Heart right ventricle (tissue), 16 donors: Measurements from ENCODE around the gene PRKCE. TPM values are rescaled to one million over a fixed set of nuclear protein-coding genes. Genes with fewer than 3 reads are reported as not detected.

ENCODE experiments used
- ATAC-seq, 8 donors: fragments of 200-7000 bp; cut with Tn5 transposase; one replicate each; pipeline ENCODE4 v1.9.1; 2020; ENCODE audit warnings: mild to moderate bottlenecking in 8 of 8, moderate library complexity in 8 of 8, moderate number of reproducible peaks in 1 of 8
- DNase-seq, 2 donors: peaks; one replicate each; pipeline ENCODE4 v3.0.0-alpha.2; 2020
- H3K27ac ChIP-seq, 10 donors: fragments of 200-600 bp; sonication (generic) in 2 of 10; one replicate each; pipeline versions ENCODE4 v1.5.0 to v1.8.0; 2020 to 2022; ENCODE audit warnings: mild to moderate bottlenecking in 3 of 10
- H3K27me3 ChIP-seq, 7 donors: fragments of 200-600 bp; one replicate each; pipeline ENCODE4 v1.8.0; 2021 to 2022; ENCODE audit warnings: mild to moderate bottlenecking in 2 of 7
- H3K36me3 ChIP-seq, 9 donors: fragments of 200-600 bp; sonication (generic) in 1 of 9; one replicate each; pipeline versions ENCODE4 v1.5.0 to v1.8.0; 2020 to 2022; ENCODE audit warnings: mild to moderate bottlenecking in 2 of 9
- H3K4me1 ChIP-seq, 9 donors: fragments of 200-600 bp; sonication (generic) in 1 of 9; one replicate each; pipeline versions ENCODE4 v1.5.0 to v1.8.0; 2020 to 2022; ENCODE audit warnings: mild to moderate bottlenecking in 4 of 9
- H3K4me3 ChIP-seq, 10 donors: fragments of 200-600 bp; sonication (generic) in 2 of 10; one replicate each; pipeline versions ENCODE4 v1.5.0 to v1.8.0; 2020 to 2022; ENCODE audit warnings: mild to moderate bottlenecking in 7 of 10, moderate library complexity in 2 of 10
- H3K9me3 ChIP-seq, 11 donors: fragments of 200-600 bp in 10 of 11; sonication (generic) in 2 of 11; one replicate each; pipeline versions ENCODE4 v1.5.0 to v1.8.0; 2013 to 2022; ENCODE audit warnings: mild to moderate bottlenecking in 2 of 11, control low read depth in 1 of 11, moderate library complexity in 1 of 11
- WGBS, 2 donors: extraction: QIAGEN DNeasy Blood & Tissue Kit; methylation state at CpG; one replicate each; pipeline ENCODE4 v1.1.7; 2013; ENCODE audit warnings: inconsistent platforms in 1 of 2; 5-methylcytosine and 5-hydroxymethylcytosine counted together
- intact Hi-C, 10 donors: fragments of 100-400 bp; cut with DNase I; formaldehyde crosslinking; loops; one replicate each; pipeline versions ENCODE4 v1.11.1 to v1.14.2; 2022
- polyA plus RNA-seq, 2 donors: library from polyadenylated mRNA; stranded (reverse); fragments of 200-250 nt; gene quantifications; one replicate each; pipeline ENCODE4 v1.2.3, GENCODE V29; 2013
- total RNA-seq, 10 donors: library from RNA; stranded (reverse); fragmentation: NEBNext Ultra II Directional in 3 of 10; extraction: Animal tissue kit (Norgen Biotek cat#: 25700) in 3 of 10; gene quantifications; one replicate each; pipeline versions ENCODE4 v1.2.1 to v1.2.4, GENCODE V29; 2021 to 2023
- TF ChIP-seq, protein P1 (sequence below), 9 donors: fragments of 200-600 bp; sonication (generic) in 2 of 9; IDR thresholded peaks; one replicate each; pipeline versions ENCODE4 v1.5.0 to v1.8.0; 2021 to 2022; ENCODE audit warnings: antibody characterized with exemption in 9 of 9, mild to moderate bottlenecking in 5 of 9, moderate library complexity in 1 of 9
- donor health status: Arrhythmogenic right ventricular cardiomyopathy.
- donor health status: ischemic (EF 13 %, LVEDD 7.1; RV severe dilation, severe dysfunction).
- donor health status: healthy with polysubstance abuse.
- donor health status: DM: no; HTN: yes; CAD: no.
- donor health status: DM: no; HTN: no; CAD: no.
- donor health status: ischemic (EF 25% LVEDD 6.9; RV normal size, moderate dysfunction).
- donor health status: ischemic (EF 25% LVEDD 5.7; RV mildly dilated, moderate dysfunction).
- donor health status: healthy.
- donor health status: DM: yes; HTN: yes; CAD: no.
- donor health status: Ischemic cardiomyopathy.
- donor health status: ischemic (EF 35%, LVEDD 5.7; RV mildly dilated, moderate dysfunction).
- donor health status: nonischemic (EF 11% LVEDD 7.7; RV severe dilation, severe dysfunction).
- donor health status: DM: yes; HTN: yes; CAD: no.
- donor health status: PGD.
- donor health status: ischemic (EF 29% LVEDD 5.4; RV normal size, mild dysfunction).
- donor health status: nonischemic (EF 23%, LVEDD 6.1; RV moderate dilation, normal function).

Gene PRKCE
- total and polyA plus RNA-seq, 12 donors, result 3.7 to 22.7 (median 16.7) TPM

DNA sequence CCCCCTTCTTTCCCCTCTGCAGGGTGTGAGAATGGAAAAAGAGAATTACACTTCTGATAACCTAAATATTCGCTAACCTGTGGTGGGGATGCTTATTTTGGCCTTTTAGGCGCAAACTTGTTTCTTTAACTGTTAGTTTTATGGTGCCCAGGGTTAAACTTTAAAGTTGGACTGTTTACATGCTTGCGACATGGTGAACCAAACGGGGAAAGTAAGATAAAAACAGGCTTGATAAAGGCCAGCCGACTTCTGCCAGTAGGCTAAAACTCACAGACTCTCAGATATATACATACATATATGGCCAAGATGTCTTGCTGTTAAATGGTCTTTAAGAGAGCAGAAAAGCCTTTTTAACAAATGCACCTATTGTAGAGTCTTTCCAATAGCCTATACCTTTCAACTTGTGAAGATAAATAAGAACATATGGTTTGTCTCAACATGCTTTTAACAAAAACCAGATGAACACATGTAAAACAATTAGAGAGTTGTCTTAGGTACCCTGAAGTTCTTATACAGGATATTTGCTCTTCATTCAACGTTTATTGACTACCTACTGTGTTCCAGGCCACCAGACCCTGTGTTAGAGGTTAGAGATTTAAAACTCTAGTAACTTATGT, 29.0 kb downstream of the PRKCE start:
- 66 to 67% methylated on average over 6 of the region's 6 CpGs for WGBS, 2 donors
- Histone ChIP-seq H3K4me1 (peaks cover 5 to 70% (median 26%) of the 10 kb centered on the region in 9 donors), H3K9me3 (no peaks in the 10 kb centered on the region), H3K36me3 (no peaks in the 10 kb centered on the region), H3K27me3 (no peaks in the 10 kb centered on the region), H3K4me3 (no peak overlapping the region), H3K27ac (no peak overlapping the region)
- intact Hi-C loops, result no loop called here
- DNase-seq (no peak), ATAC-seq (no peak)
- TF ChIP-seq, protein P1, sequence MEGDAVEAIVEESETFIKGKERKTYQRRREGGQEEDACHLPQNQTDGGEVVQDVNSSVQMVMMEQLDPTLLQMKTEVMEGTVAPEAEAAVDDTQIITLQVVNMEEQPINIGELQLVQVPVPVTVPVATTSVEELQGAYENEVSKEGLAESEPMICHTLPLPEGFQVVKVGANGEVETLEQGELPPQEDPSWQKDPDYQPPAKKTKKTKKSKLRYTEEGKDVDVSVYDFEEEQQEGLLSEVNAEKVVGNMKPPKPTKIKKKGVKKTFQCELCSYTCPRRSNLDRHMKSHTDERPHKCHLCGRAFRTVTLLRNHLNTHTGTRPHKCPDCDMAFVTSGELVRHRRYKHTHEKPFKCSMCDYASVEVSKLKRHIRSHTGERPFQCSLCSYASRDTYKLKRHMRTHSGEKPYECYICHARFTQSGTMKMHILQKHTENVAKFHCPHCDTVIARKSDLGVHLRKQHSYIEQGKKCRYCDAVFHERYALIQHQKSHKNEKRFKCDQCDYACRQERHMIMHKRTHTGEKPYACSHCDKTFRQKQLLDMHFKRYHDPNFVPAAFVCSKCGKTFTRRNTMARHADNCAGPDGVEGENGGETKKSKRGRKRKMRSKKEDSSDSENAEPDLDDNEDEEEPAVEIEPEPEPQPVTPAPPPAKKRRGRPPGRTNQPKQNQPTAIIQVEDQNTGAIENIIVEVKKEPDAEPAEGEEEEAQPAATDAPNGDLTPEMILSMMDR (IDR thresholded peaks at IDR 0.05), result no peak

DNA sequence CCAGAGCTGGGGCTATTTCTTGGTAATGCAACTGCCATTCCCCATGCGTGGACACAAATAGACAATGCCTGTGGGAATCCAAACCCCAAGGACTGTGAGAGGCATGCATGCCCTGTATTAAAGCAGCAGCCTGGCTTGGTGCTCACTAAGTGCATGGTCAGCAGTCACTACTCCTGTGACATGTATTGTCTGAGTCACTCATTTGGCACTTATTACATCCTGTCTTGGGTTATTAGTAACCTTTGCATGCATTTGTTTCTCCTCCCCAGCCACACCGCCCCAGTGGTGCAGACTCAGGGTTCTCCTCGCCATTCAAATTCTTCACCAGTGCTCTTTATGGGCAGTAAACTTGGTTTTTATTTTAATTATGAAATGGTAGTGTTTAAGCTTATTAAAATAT, 30.2 kb downstream of the PRKCE start:
- 44 to 48% methylated on average over 3 of the region's 3 CpGs for WGBS, 2 donors
- intact Hi-C loops, result no loop called here
- peak; percentile 80 to 95 (median 90) for ATAC-seq

DNA sequence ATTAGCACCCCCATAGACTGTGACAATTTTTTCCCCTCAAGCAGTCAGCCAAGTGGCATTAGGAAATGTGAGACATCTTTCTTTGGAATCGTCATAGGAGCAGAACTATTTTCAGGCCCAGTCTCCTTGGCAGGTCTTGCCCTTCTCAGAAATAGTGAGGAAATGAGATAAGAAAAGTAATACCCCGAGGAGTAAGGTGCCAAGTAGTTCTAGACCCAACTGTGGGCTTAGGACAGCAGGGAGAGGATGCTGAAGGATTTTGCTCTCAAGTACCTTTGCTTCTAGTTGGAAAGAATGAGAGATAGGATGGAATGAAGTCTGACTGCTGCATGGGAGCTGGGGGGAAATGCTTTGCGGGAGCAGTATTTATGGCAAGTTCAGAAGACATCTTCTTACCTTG, 31.8 kb downstream of the PRKCE start:
- no peak overlapping the region for H3K27ac ChIP-seq
- ATAC-seq (no peak), DNase-seq (no peak)
- intact Hi-C loops, result no loop called here
- no peaks in the 10 kb centered on the region for H3K9me3 ChIP-seq
- TF ChIP-seq, protein P1 (IDR thresholded peaks at IDR 0.05), result no peak
- no peaks in the 10 kb centered on the region for H3K27me3 ChIP-seq
- no peaks in the 10 kb centered on the region for H3K36me3 ChIP-seq
- peaks cover 5 to 57% (median 24%) of the 10 kb centered on the region in 9 donors for H3K4me1 ChIP-seq
- WGBS, 2 donors, result 40 to 42% methylated on average over 3 of the region's 3 CpGs
- no peak overlapping the region for H3K4me3 ChIP-seq

More for the DNA sequence above, 30.2 kb downstream of the PRKCE start:
- Histone ChIP-seq H3K4me1 (peaks cover 5 to 58% (median 19%) of the 10 kb centered on the region in 9 donors), H3K9me3 (no peaks in the 10 kb centered on the region), H3K27me3 (no peaks in the 10 kb centered on the region), H3K36me3 (no peaks in the 10 kb centered on the region), H3K4me3 (no peak overlapping the region), H3K27ac (no peak overlapping the region)
- DNase-seq, result peak; percentile 17 to 33
- TF ChIP-seq, protein P1 (IDR thresholded peaks at IDR 0.05), result no peak

DNA sequence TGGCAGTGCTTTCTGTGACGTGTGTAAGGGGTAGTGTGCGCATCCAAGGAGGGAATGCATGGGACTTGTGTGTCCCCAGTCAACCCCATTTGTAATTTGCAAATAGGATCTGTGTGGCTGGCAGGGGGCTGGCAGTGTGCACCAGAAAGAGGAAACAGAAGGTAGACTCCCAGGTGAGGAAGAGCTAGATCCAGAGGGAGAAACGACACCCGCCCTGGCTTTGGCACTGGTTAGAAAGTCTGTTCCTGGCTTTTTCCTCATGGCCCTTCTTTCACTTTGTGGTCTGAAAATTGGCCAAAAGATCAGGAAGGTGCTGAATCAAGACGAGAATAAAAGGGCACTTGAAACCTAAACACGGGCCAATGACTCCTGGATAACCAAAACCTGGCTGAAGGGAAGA, 33.3 kb downstream of the PRKCE start:
- intact Hi-C loops, result no loop called here
- Histone ChIP-seq H3K4me1 (peaks cover 5 to 67% (median 32%) of the 10 kb centered on the region in 9 donors), H3K4me3 (no peak overlapping the region), H3K36me3 (no peaks in the 10 kb centered on the region), H3K27me3 (no peaks in the 10 kb centered on the region), H3K9me3 (no peaks in the 10 kb centered on the region), H3K27ac (no peak overlapping the region)
- DNase-seq (no peak), ATAC-seq (no peak)
- TF ChIP-seq, protein P1 (IDR thresholded peaks at IDR 0.05), result no peak
- 67 to 76% methylated on average over 6 of the region's 6 CpGs for WGBS, 2 donors
